Ovary (tissue), 9 donors: ENCODE measurements around the gene RETREG2. TPM values are rescaled to one million over a fixed set of nuclear protein-coding genes. Genes with fewer than 3 reads are reported as not detected.

Source experiments
- DNase-seq, 5 donors: peaks; one replicate each; pipeline ENCODE4 v3.0.0-alpha.2; 2019 to 2020
- H3K27ac ChIP-seq, 2 donors: fragments of 200-600 bp; one replicate each; pipeline versions ENCODE4 v1.5.1 to v1.8.0; 2019 to 2022
- H3K27me3 ChIP-seq: fragments of 200-600 bp; one replicate; pipeline ENCODE4 v1.8.0; 2022
- H3K36me3 ChIP-seq: fragments of 200-600 bp; sonication (generic); one replicate; pipeline ENCODE4 v1.5.1; 2019
- H3K4me1 ChIP-seq: one replicate; pipeline ENCODE4 v1.8.1; 2013; ENCODE audit warnings: mild to moderate bottlenecking, moderate library complexity; ENCODE audit not compliant: insufficient read depth
- H3K4me3 ChIP-seq: fragments of 200-600 bp; sonication (generic); one replicate; pipeline ENCODE4 v1.5.1; 2017
- H3K9me3 ChIP-seq, 2 donors: fragments of 200-600 bp in 1 of 2; sonication (generic) in 1 of 2; one replicate each; pipeline versions ENCODE4 v1.5.1 to v1.8.1; 2013 to 2019; ENCODE audit warnings: mild to moderate bottlenecking in 1 of 2, moderate library complexity in 1 of 2
- EP300 ChIP-seq: sonication (generic); formaldehyde crosslinking; IDR thresholded peaks from one replicate; pipeline ENCODE4 v1.6.1; 2017; ENCODE audit warnings: antibody characterized with exemption
- POLR2A ChIP-seq: fragments of 450-650 bp; IDR thresholded peaks from one replicate; pipeline ENCODE4 v1.6.1; 2017; ENCODE audit warnings: antibody characterized with exemption, mild to moderate bottlenecking, moderate library complexity
- WGBS, 3 donors: extraction: QIAGEN DNeasy Blood & Tissue Kit in 1 of 3; methylation state at CpG; one replicate each; pipeline versions ENCODE4 v1.1.5 to v1.1.7; 2013 to 2017; 5-methylcytosine and 5-hydroxymethylcytosine counted together
- intact Hi-C, 4 donors: fragments of 100-400 bp; cut with DNase I; formaldehyde crosslinking; loops; one replicate each; pipeline versions ENCODE4 v1.11.0 to v1.15.1; 2022 to 2023
- polyA plus RNA-seq, 2 donors: library from polyadenylated mRNA; stranded (reverse); fragments of 200-250 nt in 1 of 2; fragments of 350-450 nt in 1 of 2; fragmentation: Illumina TruSeq in 1 of 2; extraction: RNeasy Lipid Tissue Mini Kit (QIAGEN cat#74804) in 1 of 2; gene quantifications; one replicate each; pipeline ENCODE4 v1.2.3, GENCODE V29; 2013 to 2014
- total RNA-seq, 7 donors: library from RNA; depleted of rRNA in 2 of 7; stranded (reverse); fragments of >200 nt in 2 of 7; fragmentation: NEBNext Ultra II Directional in 3 of 7; extraction: Animal tissue kit (Norgen Biotek cat#: 25700) in 3 of 7; gene quantifications; one replicate each; pipeline versions ENCODE4 v1.1.0 to v1.2.4, GENCODE V29; 2016 to 2023
- TF ChIP-seq, protein P1 (sequence below), 3 donors: fragments of 450-650 bp in 2 of 3; fragments of 200-600 bp in 1 of 3; IDR thresholded peaks; one replicate each; pipeline versions ENCODE4 v1.5.1 to v1.8.0; 2016 to 2022; ENCODE audit warnings: antibody characterized with exemption in 3 of 3, mild to moderate bottlenecking in 1 of 3
- donor health status: DM: no; HTN: no; CAD: no; lungs with moderate emphysema.
- donor health status: DM: no; HTN: no; CAD: no.
- donor health status: Bipolar disorder and iron deficiency.
- donor health status: DM: yes; HTN: yes; CAD: no.
- donor health status: DM: no; HTN: no; CAD: no.
- donor health status: DM: yes; HTN: yes; CAD: no.

RETREG2 gene
- total and polyA plus RNA-seq, 9 donors = 40.9 to 110 (median 95.6) TPM

DNA sequence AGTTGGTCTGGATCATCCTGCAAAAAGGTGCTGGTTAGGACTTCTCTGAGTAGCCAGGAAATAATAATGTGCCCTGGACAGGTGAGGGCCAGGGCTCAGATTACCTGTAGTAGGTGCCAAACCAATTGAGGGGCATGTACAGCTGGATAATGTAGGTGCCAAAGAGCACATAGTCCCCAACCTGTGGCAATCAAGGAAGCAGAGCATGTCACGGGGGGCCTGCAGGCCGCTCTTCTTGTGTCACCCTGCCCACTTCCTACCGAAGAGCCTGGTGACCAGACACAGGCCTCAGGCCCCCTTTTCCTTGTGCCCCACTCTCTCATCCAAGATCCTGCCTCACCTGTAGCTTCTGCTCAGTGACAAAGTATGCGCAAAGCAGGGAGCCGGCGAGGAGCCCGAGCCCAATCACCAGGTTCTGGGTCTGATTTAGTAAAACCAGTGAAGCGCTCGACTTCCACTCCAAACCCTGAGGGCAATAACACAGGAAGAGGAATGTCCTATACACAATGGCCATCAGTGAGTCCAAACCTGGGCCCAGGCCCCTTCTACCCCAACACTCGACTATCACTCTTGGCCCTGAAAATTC lies 35.5 kb downstream of the RETREG2 start:
- 91 to 95% (median 94%) methylated on average over 10 of the region's 10 CpGs for WGBS, 3 donors
- H3K27ac ChIP-seq = no peak overlapping the region
- peak in 1 of 5 donors; percentile 15 for DNase-seq
- intact Hi-C loops = no loop called here
- TF ChIP-seq POLR2A (no peak), EP300 (no peak)
- TF ChIP-seq, protein P1, sequence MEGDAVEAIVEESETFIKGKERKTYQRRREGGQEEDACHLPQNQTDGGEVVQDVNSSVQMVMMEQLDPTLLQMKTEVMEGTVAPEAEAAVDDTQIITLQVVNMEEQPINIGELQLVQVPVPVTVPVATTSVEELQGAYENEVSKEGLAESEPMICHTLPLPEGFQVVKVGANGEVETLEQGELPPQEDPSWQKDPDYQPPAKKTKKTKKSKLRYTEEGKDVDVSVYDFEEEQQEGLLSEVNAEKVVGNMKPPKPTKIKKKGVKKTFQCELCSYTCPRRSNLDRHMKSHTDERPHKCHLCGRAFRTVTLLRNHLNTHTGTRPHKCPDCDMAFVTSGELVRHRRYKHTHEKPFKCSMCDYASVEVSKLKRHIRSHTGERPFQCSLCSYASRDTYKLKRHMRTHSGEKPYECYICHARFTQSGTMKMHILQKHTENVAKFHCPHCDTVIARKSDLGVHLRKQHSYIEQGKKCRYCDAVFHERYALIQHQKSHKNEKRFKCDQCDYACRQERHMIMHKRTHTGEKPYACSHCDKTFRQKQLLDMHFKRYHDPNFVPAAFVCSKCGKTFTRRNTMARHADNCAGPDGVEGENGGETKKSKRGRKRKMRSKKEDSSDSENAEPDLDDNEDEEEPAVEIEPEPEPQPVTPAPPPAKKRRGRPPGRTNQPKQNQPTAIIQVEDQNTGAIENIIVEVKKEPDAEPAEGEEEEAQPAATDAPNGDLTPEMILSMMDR (IDR thresholded peaks at IDR 0.05) = no peak
- H3K4me1 ChIP-seq = no peaks in the 10 kb centered on the region
- H3K9me3 ChIP-seq = no peaks in the 10 kb centered on the region
- H3K4me3 ChIP-seq = no peak overlapping the region
- no peaks in the 10 kb centered on the region for H3K36me3 ChIP-seq
- no peaks in the 10 kb centered on the region for H3K27me3 ChIP-seq

DNA sequence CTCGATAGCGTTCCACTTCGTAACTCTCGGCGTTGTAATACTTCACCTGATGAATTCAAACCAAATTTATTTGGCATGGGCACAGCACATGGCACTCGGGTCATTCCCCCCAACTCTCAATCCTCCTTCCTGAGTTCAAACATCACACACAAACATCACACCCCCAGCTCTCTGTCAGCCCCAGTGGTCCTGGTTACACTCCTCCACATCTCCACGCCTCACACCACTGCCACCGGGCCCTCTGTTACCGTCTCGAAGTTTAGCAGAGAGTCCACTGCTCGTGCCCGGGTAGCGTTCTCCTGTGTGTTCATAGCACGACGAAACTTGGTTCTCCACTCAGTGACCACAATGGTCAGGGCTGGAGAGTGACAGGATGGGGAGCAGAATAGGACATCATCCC lies 36.1 kb downstream of the RETREG2 start:
- H3K36me3 ChIP-seq = no peaks in the 10 kb centered on the region
- 92 to 94% (median 93%) methylated on average over 15 of the region's 15 CpGs for WGBS, 3 donors

DNA sequence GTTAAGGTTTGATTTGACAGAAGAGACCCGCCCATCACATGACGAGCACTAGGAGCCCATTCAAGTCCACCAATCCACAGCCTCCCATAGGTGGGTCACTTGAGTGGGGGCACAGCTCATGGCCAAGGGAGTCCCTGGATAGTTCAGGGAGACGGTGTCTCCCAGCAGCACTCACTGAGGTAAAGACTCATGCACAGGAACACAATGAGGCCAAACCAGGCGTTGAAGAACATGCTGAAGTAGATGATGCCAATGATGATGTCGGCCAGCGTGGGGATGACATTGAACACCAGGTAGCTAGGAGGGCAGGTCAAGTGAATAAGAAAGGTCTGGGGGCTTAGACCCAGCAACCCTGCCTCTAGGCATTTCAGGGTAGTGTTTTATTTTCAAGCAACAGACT lies 36.7 kb downstream of the RETREG2 start:
- H3K27me3 ChIP-seq = no peaks in the 10 kb centered on the region
- TF ChIP-seq EP300 (no peak), POLR2A (no peak)
- TF ChIP-seq, protein P1 (IDR thresholded peaks at IDR 0.05) = no peak
- peaks cover 2% of the 10 kb centered on the region for H3K4me1 ChIP-seq
- H3K27ac ChIP-seq = no peak overlapping the region
- WGBS, 3 donors = 86 to 88% (median 87%) methylated on average over 6 of the region's 6 CpGs
- H3K36me3 ChIP-seq = no peaks in the 10 kb centered on the region
- DNase-seq = no peak
- intact Hi-C loops = loop anchor here in 2 of 4 donors (5.0 kb wide), 2 partner anchors 32 to 37 kb away; partner anchors contain the start of genes CNPPD1 (in 1 of the 2) and RETREG2 (in 1 of the 2)
- no peaks in the 10 kb centered on the region for H3K9me3 ChIP-seq
- no peak overlapping the region for H3K4me3 ChIP-seq

More for the DNA sequence above, 36.1 kb downstream of the RETREG2 start:
- TF ChIP-seq EP300 = no peak
- H3K27ac ChIP-seq = no peak overlapping the region
- no peaks in the 10 kb centered on the region for H3K4me1 ChIP-seq
- H3K4me3 ChIP-seq = no peak overlapping the region
- DNase-seq = no peak
- intact Hi-C loops = no loop called here
- H3K9me3 ChIP-seq = no peaks in the 10 kb centered on the region
- no peaks in the 10 kb centered on the region for H3K27me3 ChIP-seq

DNA sequence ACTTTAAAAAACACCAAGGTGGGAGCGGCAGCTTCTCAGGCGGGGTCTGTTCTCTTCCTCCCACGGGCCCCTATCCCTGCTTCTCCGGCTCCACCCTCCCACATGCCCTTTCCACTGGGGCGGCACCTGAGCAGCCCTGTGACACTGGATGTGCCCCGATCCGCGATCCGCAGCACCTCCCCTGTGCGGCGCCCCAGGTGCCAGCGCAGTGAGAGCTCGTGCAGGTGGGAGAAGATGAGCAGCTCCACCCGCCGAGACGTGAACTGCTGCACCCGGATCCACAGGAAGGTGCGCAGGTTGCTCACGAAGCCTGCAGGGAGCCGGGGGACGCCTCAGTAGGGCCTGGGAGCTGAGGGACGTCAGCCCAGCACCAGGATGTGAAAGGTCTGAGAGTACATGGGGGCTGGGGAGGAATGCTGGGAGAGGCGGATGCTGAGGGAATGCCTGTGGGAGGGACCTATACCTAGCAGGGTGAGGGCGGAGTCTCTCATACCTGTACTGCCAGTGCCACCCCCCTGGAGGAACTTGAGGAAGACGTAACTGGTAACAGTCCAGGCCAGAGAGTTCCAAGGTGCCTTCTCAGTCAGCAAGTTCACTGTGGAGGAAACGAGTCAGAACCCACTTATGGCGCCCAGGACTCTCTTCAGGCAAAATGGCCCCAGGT lies 37.9 kb downstream of the RETREG2 start:
- Histone ChIP-seq H3K9me3 (no peaks in the 10 kb centered on the region), H3K4me3 (no peak overlapping the region), H3K36me3 (no peaks in the 10 kb centered on the region), H3K27me3 (no peaks in the 10 kb centered on the region), H3K4me1 (peaks cover 2% of the 10 kb centered on the region), H3K27ac (no peak overlapping the region)
- peak in 1 of 5 donors; percentile 41 for DNase-seq
- intact Hi-C loops = loop anchor here in 2 of 4 donors (5.0 kb wide), 2 partner anchors 34 to 39 kb away; partner anchors contain the start of genes CNPPD1 (in 1 of the 2) and RETREG2 (in 1 of the 2)
- TF ChIP-seq EP300 (no peak), POLR2A (no peak)
- TF ChIP-seq, protein P1 (IDR thresholded peaks at IDR 0.05) = no peak
- 88 to 90% (median 88%) methylated on average over 27 of the region's 27 CpGs for WGBS, 3 donors

DNA sequence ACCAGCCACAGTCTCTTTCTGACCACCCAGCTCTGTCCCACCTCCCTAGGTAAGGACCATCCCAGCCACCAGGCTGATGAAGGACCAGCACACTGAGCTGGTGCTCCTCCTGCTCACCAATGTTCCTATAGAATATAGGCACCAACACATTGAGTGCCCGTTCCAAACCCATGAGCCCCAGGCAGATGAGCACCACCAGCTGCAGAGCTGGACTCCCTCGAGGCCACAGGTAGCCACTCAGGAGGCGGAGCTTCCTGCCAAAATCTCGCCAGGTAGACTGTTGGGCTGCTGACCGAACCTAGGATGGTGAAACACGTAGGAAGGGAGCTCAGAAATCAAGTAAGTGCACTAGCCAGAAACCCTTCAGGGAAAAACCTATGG lies 38.5 kb downstream of the RETREG2 start:
- intact Hi-C loops = loop anchor here in 2 of 4 donors (5.0 kb wide), 2 partner anchors 34 to 39 kb away; partner anchors contain the start of genes CNPPD1 (in 1 of the 2) and RETREG2 (in 1 of the 2)
- Histone ChIP-seq H3K4me1 (peaks cover 2% of the 10 kb centered on the region), H3K9me3 (no peaks in the 10 kb centered on the region), H3K4me3 (no peak overlapping the region), H3K27me3 (no peaks in the 10 kb centered on the region), H3K27ac (no peak overlapping the region), H3K36me3 (no peaks in the 10 kb centered on the region)
- DNase-seq = no peak
- TF ChIP-seq EP300 (no peak), POLR2A (no peak)
- TF ChIP-seq, protein P1 (IDR thresholded peaks at IDR 0.05) = no peak
- 85 to 87% (median 86%) methylated on average over 6 of the region's 6 CpGs for WGBS, 3 donors
